A375 (cell line): ENCODE data around the gene FAM13C. TPM values are rescaled to one million over a fixed set of nuclear protein-coding genes. Genes with fewer than 3 reads are reported as not detected.

Experiments
- total RNA-seq: library from RNA; depleted of rRNA; stranded (reverse); fragments of >200 nt; shearing (Covaris generic); gene quantifications from 2 replicates; pipeline ENCODE4 v1.2.3, GENCODE V29; 2014; rRNA removed

FAM13C gene
- total RNA-seq: 0.16 and 0.49 TPM in 2 replicates

DNA sequence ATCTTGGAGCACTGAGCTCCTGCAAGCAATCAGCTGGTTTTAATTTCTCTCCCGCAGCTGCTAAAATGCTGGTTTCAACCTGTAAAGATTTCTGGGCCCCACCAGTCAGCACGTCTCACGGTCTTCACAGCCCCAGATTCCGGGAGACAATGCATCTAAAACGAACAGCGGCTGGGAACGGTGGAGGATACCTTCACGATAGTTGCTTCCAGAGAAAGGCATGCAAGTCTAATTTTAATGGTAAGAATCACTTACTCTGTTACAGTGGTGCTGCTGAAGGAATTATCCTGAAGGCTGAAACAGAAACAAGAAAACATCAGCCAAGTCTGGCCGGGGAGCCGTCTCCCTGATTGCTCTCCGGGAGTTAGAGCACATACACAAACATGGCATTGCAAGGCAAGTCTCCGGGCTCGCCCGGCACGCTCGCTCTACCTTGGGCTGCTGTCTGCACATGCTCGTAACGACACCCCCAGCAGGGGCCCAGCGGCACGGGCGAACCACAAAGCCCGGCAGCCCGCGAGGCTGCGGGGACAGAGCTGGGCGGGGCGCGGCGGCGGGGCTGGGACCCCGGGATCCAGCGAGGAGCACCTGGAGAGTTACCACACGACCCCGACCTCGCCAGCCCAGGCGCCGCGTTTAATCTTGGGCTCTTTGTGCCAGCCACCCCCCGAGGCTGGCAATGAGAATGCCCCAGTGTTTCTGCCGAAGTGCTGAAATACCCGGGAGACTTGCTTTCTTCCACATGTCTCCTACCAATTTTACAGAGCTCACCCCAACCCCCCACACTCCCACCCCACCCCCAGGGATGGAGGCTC is at the start of gene FAM13C:
TSS of gene FAM13C (minus strand) at position 406 of the 815 bp plus-strand sequence. CDS start at position 317, 89 bp downstream.

Other genes with a start within 250 kb of the FAM13C start
- gene PHYHIPL, start 185.9 kb downstream of the FAM13C start, total RNA-seq: not detected in 2 replicates